ENCODE measurements around the gene LGALS16. TPM values are rescaled to one million over a fixed set of nuclear protein-coding genes. Genes with fewer than 3 reads are reported as not detected.

The LGALS16 gene
- total and polyA plus RNA-seq, 2 donors (not counting 1 experiment from before 2014, with no cell fraction given), result not detected

DNA sequence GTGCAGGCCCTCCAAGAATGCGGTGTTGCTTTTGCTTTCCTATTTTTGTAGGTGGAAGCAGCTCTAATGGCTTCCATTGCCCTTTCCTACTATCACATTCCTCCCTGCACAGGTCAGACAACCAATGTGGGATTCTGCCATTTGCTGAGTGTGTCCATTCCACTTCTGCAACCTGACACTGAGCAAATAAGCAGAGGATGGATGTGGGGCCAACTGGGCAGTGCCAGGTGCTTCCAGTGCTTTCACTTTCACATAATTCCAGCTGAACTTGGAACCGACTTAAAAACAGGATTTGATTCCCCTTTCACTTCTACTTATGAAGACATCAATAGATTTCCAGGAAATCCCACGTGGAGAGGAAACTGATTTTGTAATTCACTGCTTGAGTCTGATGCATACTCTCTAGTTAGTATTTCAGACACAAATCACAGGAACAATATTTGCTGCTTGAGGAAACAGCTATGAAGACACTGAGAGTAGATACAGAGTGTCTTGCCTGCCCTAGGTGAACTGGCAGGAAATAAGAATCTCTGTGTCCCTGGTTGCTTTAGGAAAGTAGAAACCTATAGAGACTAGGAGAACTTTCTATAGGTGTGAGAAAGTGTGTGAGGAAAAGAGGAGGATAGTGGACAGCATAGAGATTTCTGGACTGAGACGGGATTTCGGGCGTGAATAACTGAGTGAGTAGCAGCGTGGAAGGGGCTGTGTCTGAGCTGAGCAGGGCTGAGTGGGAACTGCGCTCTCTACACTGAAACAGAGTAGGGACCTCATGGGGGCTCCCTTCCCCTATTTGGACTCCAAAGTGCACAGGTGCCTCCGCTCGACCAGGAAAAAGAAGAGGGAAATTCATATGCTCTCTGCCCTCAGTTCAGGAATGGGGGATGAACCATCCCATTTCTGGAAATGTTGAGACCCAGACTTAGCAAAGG is 22.5 kb downstream of the LGALS16 start:
- no peak overlapping the region for H3K27ac ChIP-seq (ENCODE audit: insufficient read depth, low read length)
- no peaks in the 10 kb centered on the region for H4K20me1 ChIP-seq (ENCODE audit: control insufficient read depth, extremely low read depth, insufficient read depth, low read length)
- H3K9ac ChIP-seq (ENCODE audit: insufficient read depth, low read length), result no peak overlapping the region
- no peak overlapping the region for H2AFZ ChIP-seq (ENCODE audit: low read length)
- no peak overlapping the region for H3K4me2 ChIP-seq (ENCODE audit: extremely low read depth, insufficient read depth, low read length)
- H3K4me3 ChIP-seq (replicated peaks in 1 of 4; ENCODE audit: control extremely low read depth in 1 of 4, insufficient read depth in 1 of 4, low read depth in 3 of 4, low read length in 4 of 4), result no peak overlapping the region
- DNase-seq (ENCODE audit: low read depth in 2 of 2), result no peak
- no peaks in the 10 kb centered on the region for H3K36me3 ChIP-seq (ENCODE audit: control insufficient read depth, insufficient read depth, low read length)
- no peaks in the 10 kb centered on the region for H3K4me1 ChIP-seq (ENCODE audit: control insufficient read depth, extremely low read depth, insufficient read depth, low read length)
- no peaks in the 10 kb centered on the region for H3K27me3 ChIP-seq (ENCODE audit: control insufficient read depth, insufficient read depth, low read length)
- no peaks in the 10 kb centered on the region for H3K79me2 ChIP-seq (ENCODE audit: control insufficient read depth, insufficient read depth, low read length)
- no peak for TF ChIP-seq EZH2 (IDR thresholded peaks at IDR 0.05; ENCODE audit: low read length, missing control alignments)
- TF ChIP-seq, protein P1, sequence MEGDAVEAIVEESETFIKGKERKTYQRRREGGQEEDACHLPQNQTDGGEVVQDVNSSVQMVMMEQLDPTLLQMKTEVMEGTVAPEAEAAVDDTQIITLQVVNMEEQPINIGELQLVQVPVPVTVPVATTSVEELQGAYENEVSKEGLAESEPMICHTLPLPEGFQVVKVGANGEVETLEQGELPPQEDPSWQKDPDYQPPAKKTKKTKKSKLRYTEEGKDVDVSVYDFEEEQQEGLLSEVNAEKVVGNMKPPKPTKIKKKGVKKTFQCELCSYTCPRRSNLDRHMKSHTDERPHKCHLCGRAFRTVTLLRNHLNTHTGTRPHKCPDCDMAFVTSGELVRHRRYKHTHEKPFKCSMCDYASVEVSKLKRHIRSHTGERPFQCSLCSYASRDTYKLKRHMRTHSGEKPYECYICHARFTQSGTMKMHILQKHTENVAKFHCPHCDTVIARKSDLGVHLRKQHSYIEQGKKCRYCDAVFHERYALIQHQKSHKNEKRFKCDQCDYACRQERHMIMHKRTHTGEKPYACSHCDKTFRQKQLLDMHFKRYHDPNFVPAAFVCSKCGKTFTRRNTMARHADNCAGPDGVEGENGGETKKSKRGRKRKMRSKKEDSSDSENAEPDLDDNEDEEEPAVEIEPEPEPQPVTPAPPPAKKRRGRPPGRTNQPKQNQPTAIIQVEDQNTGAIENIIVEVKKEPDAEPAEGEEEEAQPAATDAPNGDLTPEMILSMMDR (conservative IDR thresholded peaks at IDR 0.05 in 1 of 2, IDR thresholded peaks at IDR 0.05 in 1 of 2; ENCODE audit: low read depth in 1 of 2, low read length in 2 of 2), result no peak
- H3K9me3 ChIP-seq (ENCODE audit: control insufficient read depth, insufficient read depth, low read depth, low read length), result no peaks in the 10 kb centered on the region

- Histone ChIP-seq H3K27ac (ENCODE audit: insufficient read depth, low read length) (no peak overlapping the region), H3K4me1 (ENCODE audit: control insufficient read depth, extremely low read depth, insufficient read depth, low read length) (no peaks in the 10 kb centered on the region), H3K4me3 (replicated peaks in 1 of 4; ENCODE audit: control extremely low read depth in 1 of 4, insufficient read depth in 1 of 4, low read depth in 3 of 4, low read length in 4 of 4) (no peak overlapping the region), H3K9ac (ENCODE audit: insufficient read depth, low read length) (no peak overlapping the region), H3K79me2 (ENCODE audit: control insufficient read depth, insufficient read depth, low read length) (no peaks in the 10 kb centered on the region), H4K20me1 (ENCODE audit: control insufficient read depth, extremely low read depth, insufficient read depth, low read length) (no peaks in the 10 kb centered on the region), H2AFZ (ENCODE audit: low read length) (no peak overlapping the region), H3K9me3 (ENCODE audit: control insufficient read depth, insufficient read depth, low read depth, low read length) (no peaks in the 10 kb centered on the region), H3K27me3 (ENCODE audit: control insufficient read depth, insufficient read depth, low read length) (no peaks in the 10 kb centered on the region), H3K36me3 (ENCODE audit: control insufficient read depth, insufficient read depth, low read length) (no peaks in the 10 kb centered on the region), H3K4me2 (ENCODE audit: extremely low read depth, insufficient read depth, low read length) (no peak overlapping the region)
- no peak for DNase-seq (ENCODE audit: low read depth in 2 of 2)
- TF ChIP-seq, protein P1 (conservative IDR thresholded peaks at IDR 0.05 in 1 of 2, IDR thresholded peaks at IDR 0.05 in 1 of 2; ENCODE audit: low read depth in 1 of 2, low read length in 2 of 2), result no peak
- no peak for TF ChIP-seq EZH2 (IDR thresholded peaks at IDR 0.05; ENCODE audit: low read length, missing control alignments)
These were observed 23.5 kb downstream of the LGALS16 start for GRCh38 chr19:39679056-39679790.

- no peak overlapping the region for H3K4me3 ChIP-seq (replicated peaks in 1 of 4; ENCODE audit: control extremely low read depth in 1 of 4, insufficient read depth in 1 of 4, low read depth in 3 of 4, low read length in 4 of 4)
- H3K9me3 ChIP-seq (ENCODE audit: control insufficient read depth, insufficient read depth, low read depth, low read length), result no peaks in the 10 kb centered on the region
- H3K27me3 ChIP-seq (ENCODE audit: control insufficient read depth, insufficient read depth, low read length), result no peaks in the 10 kb centered on the region
- H3K36me3 ChIP-seq (ENCODE audit: control insufficient read depth, insufficient read depth, low read length), result no peaks in the 10 kb centered on the region
- no peaks in the 10 kb centered on the region for H3K79me2 ChIP-seq (ENCODE audit: control insufficient read depth, insufficient read depth, low read length)
- DNase-seq (ENCODE audit: low read depth in 2 of 2), result no peak
- H3K4me2 ChIP-seq (ENCODE audit: extremely low read depth, insufficient read depth, low read length), result no peak overlapping the region
- no peak overlapping the region for H3K9ac ChIP-seq (ENCODE audit: insufficient read depth, low read length)
- no peak overlapping the region for H2AFZ ChIP-seq (ENCODE audit: low read length)
- no peaks in the 10 kb centered on the region for H4K20me1 ChIP-seq (ENCODE audit: control insufficient read depth, extremely low read depth, insufficient read depth, low read length)
- no peak for TF ChIP-seq EZH2 (IDR thresholded peaks at IDR 0.05; ENCODE audit: low read length, missing control alignments)
- TF ChIP-seq, protein P1 (conservative IDR thresholded peaks at IDR 0.05 in 1 of 2, IDR thresholded peaks at IDR 0.05 in 1 of 2; ENCODE audit: low read depth in 1 of 2, low read length in 2 of 2), result no peak
- H3K27ac ChIP-seq (ENCODE audit: insufficient read depth, low read length), result no peak overlapping the region
- H3K4me1 ChIP-seq (ENCODE audit: control insufficient read depth, extremely low read depth, insufficient read depth, low read length), result no peaks in the 10 kb centered on the region
These were observed 24.1 kb downstream of the LGALS16 start for GRCh38 chr19:39679791-39680168.

Measured in fibroblast of lung (primary cell).